Measurements from ENCODE around the gene CHN2. TPM values are rescaled to one million over a fixed set of nuclear protein-coding genes. Genes with fewer than 3 reads are reported as not detected.

The CHN2 gene
- total RNA-seq, 4 donors from 2014 or later: 5.6 to 36.7 (median 16.8) TPM

DNA sequence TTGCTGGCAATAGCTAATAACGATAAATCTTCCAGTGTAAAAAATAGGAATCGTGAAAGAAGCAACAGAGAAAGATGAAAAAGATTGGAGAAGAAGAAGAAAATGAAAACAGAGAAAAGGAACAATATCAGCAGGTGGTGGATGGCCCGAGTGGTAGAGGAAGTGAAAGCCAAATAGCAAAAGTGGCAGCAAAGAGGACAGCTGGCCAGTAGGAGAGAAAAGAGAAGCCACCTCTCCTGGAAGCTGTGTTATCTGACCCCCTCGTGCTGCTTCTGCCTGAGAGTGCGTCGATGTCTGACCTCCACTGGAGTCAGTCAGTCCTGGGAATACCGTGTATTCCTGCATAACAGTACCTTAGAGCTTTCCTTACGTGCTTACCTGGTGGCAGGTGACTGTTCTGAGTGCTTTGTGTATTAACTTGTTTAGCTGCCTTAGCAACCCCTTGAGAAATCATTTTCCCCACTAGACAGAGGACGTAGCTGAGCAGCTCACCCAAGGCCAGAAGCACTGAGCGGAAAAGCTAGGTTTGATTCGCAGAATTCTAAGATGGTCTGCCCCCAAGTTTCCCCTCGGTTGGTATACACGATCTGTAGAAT lies 88.3 kb downstream of the CHN2 start:
- intact Hi-C loops (cut with DNase I; ENCODE audit: low total_unique reads): no loop called here

DNA sequence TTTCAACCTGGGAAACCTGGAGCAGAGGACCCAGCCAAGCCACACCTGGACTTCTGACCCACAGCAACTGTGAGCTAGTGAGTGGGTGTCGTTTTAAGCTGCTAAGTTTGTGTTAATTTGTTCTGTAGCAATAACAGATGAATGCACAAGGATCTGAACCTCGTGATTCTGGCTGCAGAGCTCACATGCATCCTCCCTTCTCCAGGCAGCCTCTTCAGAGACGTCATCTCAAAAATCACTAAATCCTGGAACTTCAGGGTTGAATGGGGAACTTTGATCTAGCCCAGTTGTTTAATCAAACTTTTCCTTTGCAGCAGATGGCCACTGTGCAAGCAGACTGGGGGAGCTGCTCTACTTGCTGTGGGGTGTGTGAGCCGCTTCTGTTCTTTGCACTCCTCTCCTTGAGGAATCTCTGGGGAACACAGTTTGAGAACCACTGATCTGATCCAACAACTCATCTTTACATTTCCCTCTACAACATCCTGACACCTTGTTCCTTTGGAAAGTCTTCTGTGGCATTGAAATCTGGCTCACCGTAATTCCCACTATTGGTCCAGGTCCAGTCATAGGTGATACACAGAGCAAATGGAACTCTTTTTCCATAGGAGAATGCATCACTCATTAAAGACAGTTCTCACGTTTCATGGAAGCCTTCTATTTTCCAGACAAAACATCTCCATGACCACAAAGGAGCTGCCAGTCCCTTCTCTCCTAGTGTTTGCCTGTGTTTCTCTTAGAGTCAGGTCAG lies 90.3 kb downstream of the CHN2 start:
- in situ Hi-C loops (cut with MboI; ENCODE audit: low pct_ligation_motif_present in 1 of 4, low pct_unique_long_range_greater_than_20kb in 1 of 4, low sequenced_read_pairs in 3 of 4): no loop called here
- WGBS, 2 donors (ENCODE audit: low coverage in 1 of 2): 58 to 87% methylated on average over 5 of the region's 6 CpGs

More for the DNA sequence above, 88.3 kb downstream of the CHN2 start:
- Histone ChIP-seq H3K36me3 (no peaks in the 10 kb centered on the region), H3K4me1 (no peaks in the 10 kb centered on the region), H3K27ac (no peak overlapping the region), H3K27me3 (no peaks in the 10 kb centered on the region), H3K4me3 (no peak overlapping the region), H3K9me3 (no peaks in the 10 kb centered on the region)
- 77 to 81% methylated on average over 13 of the region's 13 CpGs for WGBS, 2 donors (ENCODE audit: low coverage in 1 of 2)
- no peak for DNase-seq
- in situ Hi-C loops (cut with MboI; ENCODE audit: low pct_ligation_motif_present in 1 of 4, low pct_unique_long_range_greater_than_20kb in 1 of 4, low sequenced_read_pairs in 3 of 4): no loop called here
- TF ChIP-seq, protein P1, sequence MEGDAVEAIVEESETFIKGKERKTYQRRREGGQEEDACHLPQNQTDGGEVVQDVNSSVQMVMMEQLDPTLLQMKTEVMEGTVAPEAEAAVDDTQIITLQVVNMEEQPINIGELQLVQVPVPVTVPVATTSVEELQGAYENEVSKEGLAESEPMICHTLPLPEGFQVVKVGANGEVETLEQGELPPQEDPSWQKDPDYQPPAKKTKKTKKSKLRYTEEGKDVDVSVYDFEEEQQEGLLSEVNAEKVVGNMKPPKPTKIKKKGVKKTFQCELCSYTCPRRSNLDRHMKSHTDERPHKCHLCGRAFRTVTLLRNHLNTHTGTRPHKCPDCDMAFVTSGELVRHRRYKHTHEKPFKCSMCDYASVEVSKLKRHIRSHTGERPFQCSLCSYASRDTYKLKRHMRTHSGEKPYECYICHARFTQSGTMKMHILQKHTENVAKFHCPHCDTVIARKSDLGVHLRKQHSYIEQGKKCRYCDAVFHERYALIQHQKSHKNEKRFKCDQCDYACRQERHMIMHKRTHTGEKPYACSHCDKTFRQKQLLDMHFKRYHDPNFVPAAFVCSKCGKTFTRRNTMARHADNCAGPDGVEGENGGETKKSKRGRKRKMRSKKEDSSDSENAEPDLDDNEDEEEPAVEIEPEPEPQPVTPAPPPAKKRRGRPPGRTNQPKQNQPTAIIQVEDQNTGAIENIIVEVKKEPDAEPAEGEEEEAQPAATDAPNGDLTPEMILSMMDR (IDR thresholded peaks at IDR 0.05): no peak
- TF ChIP-seq POLR2A (IDR thresholded peaks at IDR 0.05) (no peak), POLR2AphosphoS5 (IDR thresholded peaks at IDR 0.05) (no peak), EP300 (IDR thresholded peaks at IDR 0.05; ENCODE audit: low read depth) (no peak)

GRCh38 chr7:29285444-29285793 lies 90.8 kb downstream of the CHN2 start:
- TF ChIP-seq POLR2AphosphoS5 (IDR thresholded peaks at IDR 0.05) (no peak), POLR2A (IDR thresholded peaks at IDR 0.05) (no peak), EP300 (IDR thresholded peaks at IDR 0.05; ENCODE audit: low read depth) (no peak)
- TF ChIP-seq, protein P1 (IDR thresholded peaks at IDR 0.05): no peak
- intact Hi-C loops (cut with DNase I; ENCODE audit: low total_unique reads): no loop called here
- H3K4me1 ChIP-seq: no peaks in the 10 kb centered on the region
- no peak overlapping the region for H3K4me3 ChIP-seq
- in situ Hi-C loops (cut with MboI; ENCODE audit: low pct_ligation_motif_present in 1 of 4, low pct_unique_long_range_greater_than_20kb in 1 of 4, low sequenced_read_pairs in 3 of 4): no loop called here
- no peaks in the 10 kb centered on the region for H3K9me3 ChIP-seq
- no peak for DNase-seq
- 63 to 69% methylated on average over 4 of the region's 4 CpGs for WGBS, 2 donors (ENCODE audit: low coverage in 1 of 2)
- no peaks in the 10 kb centered on the region for H3K36me3 ChIP-seq
- no peak overlapping the region for H3K27ac ChIP-seq
- no peaks in the 10 kb centered on the region for H3K27me3 ChIP-seq

More for the DNA sequence above, 90.3 kb downstream of the CHN2 start:
- Histone ChIP-seq H3K9me3 (no peaks in the 10 kb centered on the region), H3K4me3 (no peak overlapping the region), H3K27me3 (no peaks in the 10 kb centered on the region), H3K36me3 (no peaks in the 10 kb centered on the region), H3K27ac (no peak overlapping the region), H3K4me1 (no peaks in the 10 kb centered on the region)
- no peak for TF ChIP-seq POLR2AphosphoS5 (IDR thresholded peaks at IDR 0.05)
- TF ChIP-seq EP300 (IDR thresholded peaks at IDR 0.05; ENCODE audit: low read depth): no peak
- TF ChIP-seq, protein P1 (IDR thresholded peaks at IDR 0.05): no peak
- no peak for TF ChIP-seq POLR2A (IDR thresholded peaks at IDR 0.05)
- intact Hi-C loops (cut with DNase I; ENCODE audit: low total_unique reads): no loop called here
- DNase-seq: no peak

- no peak overlapping the region for H3K4me3 ChIP-seq
- no peaks in the 10 kb centered on the region for H3K36me3 ChIP-seq
- intact Hi-C loops (cut with DNase I; ENCODE audit: low total_unique reads) (no loop called here), in situ Hi-C loops (cut with MboI; ENCODE audit: low pct_ligation_motif_present in 1 of 4, low pct_unique_long_range_greater_than_20kb in 1 of 4, low sequenced_read_pairs in 3 of 4) (no loop called here)
- H3K9me3 ChIP-seq: no peaks in the 10 kb centered on the region
- no peak for TF ChIP-seq POLR2AphosphoS5 (IDR thresholded peaks at IDR 0.05)
- TF ChIP-seq, protein P1 (IDR thresholded peaks at IDR 0.05): no peak
- no peak for TF ChIP-seq POLR2A (IDR thresholded peaks at IDR 0.05)
- no peak for TF ChIP-seq EP300 (IDR thresholded peaks at IDR 0.05; ENCODE audit: low read depth)
- no peak overlapping the region for H3K27ac ChIP-seq
- H3K4me1 ChIP-seq: no peaks in the 10 kb centered on the region
- WGBS, 2 donors (ENCODE audit: low coverage in 1 of 2): 80 to 84% methylated on average over 3 of the region's 3 CpGs
- DNase-seq: no peak
- H3K27me3 ChIP-seq: no peaks in the 10 kb centered on the region
Measured at GRCh38 chr7:29285861-29286260, 91.3 kb downstream of the CHN2 start.

Measured in transverse colon (tissue), 4 donors.